Central memory CD8-positive, alpha-beta T cell (primary cell): ENCODE measurements around the gene CCDC92.
A peak's percentile ranks its signal among the peaks of the same experiment; 100 is the strongest.

Experiments used
- ATAC-seq: fragments of 150-1000 bp; cut with Tn5 transposase; replicated peaks from 2 replicates; pipeline ENCODE4 v1.10.0; 2022; ENCODE audit warnings: mild to moderate bottlenecking, moderate FRiP score, moderate number of reproducible peaks; ENCODE audit not compliant: poor library complexity, severe bottlenecking; ENCODE audit errors: extremely low read depth
- DNase-seq, 2 donors: peaks; one replicate each; pipeline ENCODE4 v3.0.0; 2021; ENCODE audit warnings: low spot score in 2 of 2
- H3K27ac Mint-ChIP-seq: one replicate; pipeline ENCODE4 v1.8.0; 2022; ENCODE audit warnings: low read depth, mild to moderate bottlenecking, moderate library complexity, mixed read lengths
- H3K27me3 Mint-ChIP-seq: one replicate; pipeline ENCODE4 v1.8.0; 2022; ENCODE audit warnings: mixed read lengths
- H3K36me3 Mint-ChIP-seq: one replicate; pipeline ENCODE4 v1.8.0; 2022; ENCODE audit warnings: mild to moderate bottlenecking, moderate library complexity, mixed read lengths; ENCODE audit not compliant: insufficient read depth
- H3K4me1 Mint-ChIP-seq: one replicate; pipeline ENCODE4 v1.8.0; 2022; ENCODE audit warnings: mixed read lengths
- H3K4me3 Mint-ChIP-seq: one replicate; pipeline ENCODE4 v1.8.0; 2022; ENCODE audit warnings: mild to moderate bottlenecking, moderate library complexity, mixed read lengths
- H3K9me3 Mint-ChIP-seq: one replicate; pipeline ENCODE4 v1.8.0; 2022; ENCODE audit warnings: mixed read lengths

CCDC92 gene

GRCh38 chr12:123941000-123941399, 31.6 kb downstream of the CCDC92 start:
- Mint-ChIP-seq H3K9me3 (no peaks in the 10 kb centered on the region), H3K4me3 (no peak overlapping the region), H3K4me1 (peaks cover 32% of the 10 kb centered on the region), H3K27me3 (no peaks in the 10 kb centered on the region), H3K27ac (no peak overlapping the region), H3K36me3 (peaks cover 5% of the 10 kb centered on the region)
- no peak for DNase-seq
- no peak for ATAC-seq

- Mint-ChIP-seq H3K27ac (peak overlapping the region; percentile 76), H3K4me1 (peaks cover 29% of the 10 kb centered on the region), H3K36me3 (peaks cover 2% of the 10 kb centered on the region), H3K9me3 (no peaks in the 10 kb centered on the region), H3K27me3 (no peaks in the 10 kb centered on the region), H3K4me3 (no peak overlapping the region)
- ATAC-seq, result no peak
- no peak for DNase-seq
Measured at GRCh38 chr12:123940627-123940966, 32.0 kb downstream of the CCDC92 start.

DNA sequence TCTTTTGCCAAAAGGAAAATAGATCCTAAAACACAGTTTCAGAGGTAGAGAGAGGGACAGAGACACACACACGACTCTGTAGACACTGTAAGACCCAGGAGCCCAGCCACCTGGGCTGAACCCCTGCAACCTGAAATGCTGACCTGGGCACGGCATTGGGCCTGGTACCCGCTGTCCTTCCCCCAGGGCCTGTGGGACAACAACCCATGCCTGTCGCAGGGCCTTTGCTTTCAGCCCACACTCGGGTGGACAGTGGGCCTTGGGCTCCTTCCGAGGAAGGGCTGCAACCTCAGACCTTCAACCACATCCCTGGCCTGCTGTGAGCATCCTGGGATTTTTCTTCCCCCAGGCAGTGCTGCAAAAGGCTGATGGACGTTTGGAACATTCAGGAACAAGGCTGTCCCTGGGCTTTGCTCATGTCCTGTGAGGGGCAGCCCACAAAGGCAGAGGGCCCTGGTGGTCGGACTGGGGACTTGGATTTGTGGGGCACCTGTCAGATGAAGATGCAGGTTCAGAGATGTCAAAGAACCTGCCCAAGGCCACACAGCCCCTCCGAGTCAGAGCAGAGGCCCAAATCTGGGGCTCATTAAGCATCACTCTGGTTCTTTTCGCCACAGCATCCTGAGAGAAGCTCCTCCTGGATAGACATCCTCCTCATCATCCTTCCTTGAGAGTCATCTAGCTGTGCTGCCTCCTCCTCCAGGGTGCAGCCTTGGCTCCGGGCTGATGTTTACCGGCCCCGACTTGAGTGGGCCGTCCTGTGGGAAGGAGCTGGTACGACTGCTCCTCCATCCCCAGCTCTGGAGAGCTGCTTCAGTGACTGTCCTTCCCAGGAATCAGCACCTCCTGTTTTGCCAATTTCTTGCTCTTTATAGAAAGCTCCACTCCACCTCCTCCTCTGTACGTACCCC, 32.7 kb downstream of the CCDC92 start:
- Mint-ChIP-seq H3K4me1 (peaks cover 33% of the 10 kb centered on the region), H3K27ac (peak overlapping the region; percentile 76), H3K4me3 (no peak overlapping the region), H3K27me3 (no peaks in the 10 kb centered on the region), H3K36me3 (peaks cover 2% of the 10 kb centered on the region), H3K9me3 (no peaks in the 10 kb centered on the region)
- ATAC-seq (no peak), DNase-seq (no peak)

GRCh38 chr12:123938679-123939480, 33.8 kb downstream of the CCDC92 start:
- H3K27ac Mint-ChIP-seq, result peak overlapping the region; percentile 90
- peaks cover 39% of the 10 kb centered on the region for H3K4me1 Mint-ChIP-seq
- H3K9me3 Mint-ChIP-seq, result no peaks in the 10 kb centered on the region
- peaks cover 2% of the 10 kb centered on the region for H3K36me3 Mint-ChIP-seq
- ATAC-seq (no peak), DNase-seq (no peak)
- peak overlapping the region; percentile 70 for H3K4me3 Mint-ChIP-seq
- H3K27me3 Mint-ChIP-seq, result no peaks in the 10 kb centered on the region

- peak; percentile 28 to 53 for DNase-seq
- H3K4me3 Mint-ChIP-seq, result peak overlapping the region; percentile 70
- peaks cover 46% of the 10 kb centered on the region for H3K4me1 Mint-ChIP-seq
- H3K27ac Mint-ChIP-seq, result peak overlapping the region; percentile 90
- H3K27me3 Mint-ChIP-seq, result no peaks in the 10 kb centered on the region
- peaks cover 3% of the 10 kb centered on the region for H3K36me3 Mint-ChIP-seq
- peak; percentile 95 for ATAC-seq
- no peaks in the 10 kb centered on the region for H3K9me3 Mint-ChIP-seq
Measured at GRCh38 chr12:123937707-123938591, 34.7 kb downstream of the CCDC92 start.

- peaks cover 3% of the 10 kb centered on the region for H3K36me3 Mint-ChIP-seq
Measured at GRCh38 chr12:123936956-123937706, 35.5 kb downstream of the CCDC92 start.

GRCh38 chr12:123936471-123936870, 36.2 kb downstream of the CCDC92 start:
- H3K27ac Mint-ChIP-seq, result peak overlapping the region; percentile 87
- H3K9me3 Mint-ChIP-seq, result no peaks in the 10 kb centered on the region
- H3K36me3 Mint-ChIP-seq, result peaks cover 3% of the 10 kb centered on the region
- peaks cover 57% of the 10 kb centered on the region for H3K4me1 Mint-ChIP-seq
- no peak for ATAC-seq
- no peaks in the 10 kb centered on the region for H3K27me3 Mint-ChIP-seq
- no peak for DNase-seq
- peak overlapping the region; percentile 45 for H3K4me3 Mint-ChIP-seq

More at GRCh38 chr12:123936956-123937706, 35.5 kb downstream of the CCDC92 start:
- H3K27ac Mint-ChIP-seq, result peak overlapping the region; percentile 90
- H3K27me3 Mint-ChIP-seq, result no peaks in the 10 kb centered on the region
- no peaks in the 10 kb centered on the region for H3K9me3 Mint-ChIP-seq
- no peak for DNase-seq
- peaks cover 51% of the 10 kb centered on the region for H3K4me1 Mint-ChIP-seq
- H3K4me3 Mint-ChIP-seq, result peak overlapping the region; percentile 70
- no peak for ATAC-seq

- H3K27ac Mint-ChIP-seq, result peak overlapping the region; percentile 87
- ATAC-seq, result no peak
- peaks cover 3% of the 10 kb centered on the region for H3K36me3 Mint-ChIP-seq
- no peak for DNase-seq
- no peaks in the 10 kb centered on the region for H3K9me3 Mint-ChIP-seq
- H3K27me3 Mint-ChIP-seq, result no peaks in the 10 kb centered on the region
- H3K4me3 Mint-ChIP-seq, result peak overlapping the region; percentile 45
- H3K4me1 Mint-ChIP-seq, result peaks cover 59% of the 10 kb centered on the region
Measured at GRCh38 chr12:123935956-123936355, 36.7 kb downstream of the CCDC92 start.

DNA sequence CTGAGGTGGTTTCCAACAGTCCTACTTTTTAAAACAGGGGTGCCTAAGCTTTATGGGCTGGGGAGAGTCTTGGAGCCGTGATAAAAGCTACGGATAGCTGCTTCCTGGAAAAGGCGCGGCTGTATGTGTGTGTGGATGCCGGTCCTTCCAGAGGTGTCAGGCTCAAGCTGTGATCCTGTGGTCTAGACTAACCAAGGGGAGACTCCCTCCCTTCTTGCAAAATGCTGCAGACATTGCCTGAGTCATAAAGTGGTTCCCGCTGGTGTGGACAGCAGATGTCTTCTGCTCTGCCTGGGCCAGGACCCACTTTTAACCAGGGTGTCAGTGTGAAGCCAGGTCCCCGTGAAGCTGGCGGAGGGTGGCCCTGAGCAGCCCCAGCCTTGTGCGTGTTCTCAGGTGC, 37.8 kb downstream of the CCDC92 start:
- no peak overlapping the region for H3K4me3 Mint-ChIP-seq
- peak overlapping the region; percentile 64 for H3K27ac Mint-ChIP-seq
- peak; percentile 12 for ATAC-seq
- no peaks in the 10 kb centered on the region for H3K27me3 Mint-ChIP-seq
- no peaks in the 10 kb centered on the region for H3K9me3 Mint-ChIP-seq
- peaks cover 3% of the 10 kb centered on the region for H3K36me3 Mint-ChIP-seq
- DNase-seq, result no peak
- H3K4me1 Mint-ChIP-seq, result peaks cover 59% of the 10 kb centered on the region

DNA sequence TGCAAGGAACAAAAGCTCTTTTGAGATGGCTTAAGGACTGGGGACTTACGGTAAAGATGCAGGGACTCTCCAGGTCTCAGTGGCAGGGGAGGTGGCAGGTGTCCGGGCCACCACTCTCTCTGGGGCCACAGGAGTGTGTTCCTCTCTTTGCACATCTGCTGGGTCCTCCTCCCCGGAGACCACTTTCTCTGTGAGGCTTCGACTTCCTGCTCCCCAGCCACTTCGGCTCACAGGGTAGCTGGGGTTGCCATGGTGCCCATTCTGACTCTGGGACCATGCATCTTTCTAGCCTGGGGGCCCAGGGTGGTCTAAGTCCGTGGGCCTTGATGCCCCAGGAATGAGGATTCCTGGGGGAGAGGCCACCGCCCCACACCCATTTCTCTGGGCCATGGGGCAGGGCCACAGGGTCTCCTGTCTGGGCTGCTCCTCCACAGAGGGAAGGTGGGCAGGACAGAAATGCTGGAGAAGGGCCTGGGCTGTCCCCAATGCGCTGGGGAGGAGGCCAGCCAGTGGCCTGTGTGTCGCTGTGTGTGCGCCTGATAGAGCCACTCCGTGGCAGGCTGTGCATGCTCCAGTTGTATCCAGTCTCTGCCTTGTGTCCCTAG, 38.5 kb downstream of the CCDC92 start:
- ATAC-seq, result no peak
- peaks cover 57% of the 10 kb centered on the region for H3K4me1 Mint-ChIP-seq
- no peaks in the 10 kb centered on the region for H3K27me3 Mint-ChIP-seq
- H3K36me3 Mint-ChIP-seq, result peaks cover 3% of the 10 kb centered on the region
- no peak for DNase-seq
- no peak overlapping the region for H3K4me3 Mint-ChIP-seq
- H3K9me3 Mint-ChIP-seq, result no peaks in the 10 kb centered on the region
- H3K27ac Mint-ChIP-seq, result peak overlapping the region; percentile 64

DNA sequence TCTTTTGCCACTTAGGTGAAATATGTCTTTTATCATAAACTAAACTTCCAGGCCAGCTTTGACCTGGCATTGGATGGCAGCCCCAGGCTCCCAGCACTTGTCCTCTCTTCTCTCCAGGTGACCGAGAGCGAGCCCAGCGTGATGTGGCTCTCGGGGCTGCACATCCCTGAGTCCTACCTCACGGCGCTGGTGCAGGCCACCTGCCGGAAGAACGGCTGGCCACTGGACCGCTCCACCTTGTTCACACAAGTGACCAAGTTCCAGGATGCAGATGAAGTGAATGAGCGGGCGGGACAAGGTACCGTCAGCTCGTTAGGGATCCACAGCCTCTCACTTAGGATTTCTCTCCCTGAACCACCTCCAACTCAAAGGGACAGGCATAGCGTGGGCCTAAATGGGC, 39.4 kb downstream of the CCDC92 start:
- Mint-ChIP-seq H3K36me3 (peaks cover 1% of the 10 kb centered on the region), H3K27ac (no peak overlapping the region), H3K4me3 (no peak overlapping the region), H3K4me1 (peaks cover 48% of the 10 kb centered on the region), H3K9me3 (no peaks in the 10 kb centered on the region), H3K27me3 (no peaks in the 10 kb centered on the region)
- no peak for ATAC-seq
- DNase-seq, result no peak
